IMR-90 (cell line): Measurements from ENCODE around the gene TINAGL1. TPM values are rescaled to one million over a fixed set of nuclear protein-coding genes. Genes with fewer than 3 reads are reported as not detected.

Source experiments
- ATAC-seq: fragments of 200-7000 bp; cut with Tn5 transposase; 2 replicates; pipeline ENCODE4 v1.9.1; 2020; ENCODE audit warnings: low read depth, mild to moderate bottlenecking, moderate library complexity
- BruUV-seq: library from RNA; stranded (reverse); fragments of 400-500 nt; replicated peaks from 2 replicates; lab custom pipeline; 2021; lab: Mats Ljungman, UMichigan
- CTCF ChIA-PET: fragments of 300-600 bp; formaldehyde crosslinking; extraction: SDS; loops from one replicate; lab custom pipeline; 2021; ENCODE audit warnings: antibody characterized with exemption; lab: Yijun Ruan, JAX
- POLR2A ChIA-PET: fragments of 300-600 bp; sonication (Branson Sonifier 250); formaldehyde crosslinking; loops from one replicate; lab custom pipeline; 2022; ENCODE audit warnings: antibody characterized with exemption; ENCODE audit not compliant: unreplicated experiment; lab: Charles Lee
- DNase-seq: peaks from one replicate; pipeline ENCODE4 v3.0.0; 2013
- H2AFZ ChIP-seq: replicated peaks from 2 replicates; pipeline ENCODE3; 2013; ENCODE audit warnings: low read length, mild to moderate bottlenecking; ENCODE audit not compliant: poor library complexity
- H2AK5ac ChIP-seq: 2 replicates; pipeline ENCODE4 v1.6.1; 2013; ENCODE audit warnings: low read depth, low read length, inconsistent platforms
- H2AK9ac ChIP-seq: replicated peaks from 2 replicates; pipeline ENCODE3; 2013; ENCODE audit warnings: mild to moderate bottlenecking, low read depth, low read length, moderate library complexity; ENCODE audit not compliant: poor library complexity
- H2BK120ac ChIP-seq: 2 replicates; pipeline ENCODE4 v1.6.1; 2013; ENCODE audit warnings: low read depth, low read length, inconsistent platforms
- H2BK15ac ChIP-seq: 3 replicates; pipeline ENCODE4 v1.6.1; 2013; ENCODE audit warnings: low read depth, low read length, inconsistent platforms
- H2BK20ac ChIP-seq: 2 replicates; pipeline ENCODE4 v1.6.1; 2013; ENCODE audit warnings: low read depth, mild to moderate bottlenecking, inconsistent platforms, low read length, moderate library complexity
- H2BK5ac ChIP-seq: 2 replicates; pipeline ENCODE4 v1.6.1; 2013; ENCODE audit warnings: mild to moderate bottlenecking, low read depth, low read length, inconsistent platforms; ENCODE audit not compliant: poor library complexity, severe bottlenecking
- H3K14ac ChIP-seq: replicated peaks from 2 replicates; pipeline ENCODE4 v1.6.1; 2013; ENCODE audit warnings: low read depth, low read length, inconsistent platforms
- H3K18ac ChIP-seq: 2 replicates; pipeline ENCODE4 v1.6.1; 2013; ENCODE audit warnings: low read depth, low read length, control low read depth
- H3K23ac ChIP-seq: 2 replicates; pipeline ENCODE4 v1.6.1; 2013; ENCODE audit warnings: low read depth, low read length, inconsistent platforms
- H3K27ac ChIP-seq: 2 replicates; pipeline ENCODE4 v1.5.1; 2013; ENCODE audit warnings: mild to moderate bottlenecking, control low read depth, low read length; ENCODE audit not compliant: insufficient read depth
- H3K27me3 ChIP-seq: 2 replicates; pipeline ENCODE4 v1.6.1; 2013; ENCODE audit warnings: low read length; ENCODE audit not compliant: control insufficient read depth, insufficient read depth
- H3K36me3 ChIP-seq: 2 replicates; pipeline ENCODE4 v1.6.1; 2013; ENCODE audit warnings: low read length, mixed read lengths; ENCODE audit not compliant: control insufficient read depth, insufficient read depth
- H3K4ac ChIP-seq: 2 replicates; pipeline ENCODE4 v1.6.1; 2013; ENCODE audit warnings: low read depth, low read length, inconsistent platforms
- H3K4me1 ChIP-seq: 2 replicates; pipeline ENCODE4 v1.6.1; 2013; ENCODE audit warnings: low read length, mixed read lengths; ENCODE audit not compliant: control insufficient read depth, insufficient read depth
- H3K4me2 ChIP-seq: 2 replicates; pipeline ENCODE4 v1.6.1; 2013; ENCODE audit warnings: low read depth, mild to moderate bottlenecking, control low read depth, low read length, moderate library complexity
- H3K4me3 ChIP-seq: 2 replicates; pipeline ENCODE4 v1.5.1; 2013; ENCODE audit warnings: low read depth, mild to moderate bottlenecking, control low read depth, low read length, moderate library complexity; ENCODE audit not compliant: insufficient read depth
- H3K56ac ChIP-seq: 2 replicates; pipeline ENCODE4 v1.6.1; 2013; ENCODE audit warnings: low read length, inconsistent platforms; ENCODE audit not compliant: insufficient read depth; ENCODE audit errors: extremely low read depth
- H3K79me1 ChIP-seq, 2 experiments: 2 replicates each; pipeline ENCODE4 v1.6.1; 2013; ENCODE audit warnings: low read length in 2 of 2, inconsistent platforms in 1 of 2, low read depth in 1 of 2
- H3K9ac ChIP-seq: 2 replicates; pipeline ENCODE4 v1.6.1; 2013; ENCODE audit warnings: low read depth, low read length, control low read depth
- H3K9me1 ChIP-seq: 2 replicates; pipeline ENCODE4 v1.6.1; 2013; ENCODE audit warnings: low read length, inconsistent platforms; ENCODE audit not compliant: insufficient read depth
- H3K9me3 ChIP-seq: 2 replicates; pipeline ENCODE4 v1.6.1; 2013; ENCODE audit warnings: low read length; ENCODE audit not compliant: control insufficient read depth, insufficient read depth
- H4K20me1 ChIP-seq: 2 replicates; pipeline ENCODE4 v1.6.1; 2013; ENCODE audit warnings: low read length, inconsistent platforms; ENCODE audit not compliant: insufficient read depth
- H4K5ac ChIP-seq: 2 replicates; pipeline ENCODE4 v1.6.1; 2013; ENCODE audit warnings: mild to moderate bottlenecking, low read depth, low read length, control low read depth
- H4K8ac ChIP-seq, 2 experiments: 2 replicates each; pipeline ENCODE4 v1.6.1; 2013; ENCODE audit warnings: low read depth in 2 of 2, low read length in 2 of 2, control low read depth in 1 of 2, inconsistent platforms in 1 of 2
- H4K91ac ChIP-seq: 2 replicates; pipeline ENCODE4 v1.6.1; 2013; ENCODE audit warnings: low read depth, low read length, inconsistent platforms; ENCODE audit not compliant: insufficient read depth
- NFE2L2 ChIP-seq: fragments of 150-350 bp; IDR thresholded peaks from 2 replicates; pipeline ENCODE4 v1.6.1; 2016; ENCODE audit warnings: low read depth, mild to moderate bottlenecking, low read length
- WGBS, 2 experiments: methylation state at CpG; one replicate each; pipeline versions ENCODE4 v1.1.5 to v1.1.7; 2013; ENCODE audit warnings: missing lambda C conversion rate in 2 of 2; ENCODE audit not compliant: insufficient read length in 1 of 2; ENCODE audit errors: extremely low coverage in 2 of 2; 5-methylcytosine and 5-hydroxymethylcytosine counted together
- dilution Hi-C: fragments of 300-500 bp; cut with HindIII; formaldehyde crosslinking; loops from one replicate; pipeline ENCODE4 v1.14.3; 2018; ENCODE audit warnings: low sequenced_read_pairs; ENCODE audit not compliant: unreplicated experiment
- in situ Hi-C: fragments of 300-500 bp; cut with MboI; formaldehyde crosslinking; loops from 3 replicates; pipeline ENCODE4 v1.14.3; 2019; ENCODE audit warnings: low sequenced_read_pairs, inconsistent platforms, mixed read lengths
- intact Hi-C: fragments of 100-400 bp; cut with micrococcal nuclease; formaldehyde crosslinking; loops from 2 replicates; pipeline ENCODE4 v1.10.0; 2022
- polyA plus RNA-seq, 3 experiments: library from polyadenylated mRNA; depleted of rRNA; stranded (reverse); fragments of >200 nt; gene quantifications; 2 replicates each; pipeline ENCODE4 v1.2.3, GENCODE V29; 2012; ENCODE audit warnings: low replicate concordance in 1 of 3
- total RNA-seq: library from RNA; depleted of rRNA; stranded (reverse); fragments of >200 nt; gene quantifications from 2 replicates; pipeline ENCODE4 v1.2.3, GENCODE V29; 2012

TINAGL1 gene
- total and polyA plus RNA-seq, 2 of the 4 experiments (the other 2 are of a cell fraction), result 0.54 to 1.5 TPM

GRCh38 chr1:31531177-31531999, 44.9 kb upstream of the TINAGL1 start:
- no peak overlapping the region for H3K9ac ChIP-seq
- POLR2A ChIA-PET, result no interaction called here

More at GRCh38 chr1:31531177-31531999, 44.9 kb upstream of the TINAGL1 start:
- Histone ChIP-seq H2AK5ac (no peak overlapping the region), H2AFZ (no peak overlapping the region), H2BK15ac (no peak overlapping the region), H3K27me3 (peaks cover 18% of the 10 kb centered on the region), H2BK5ac (no peak overlapping the region), H3K4me3 (no peak overlapping the region), H3K23ac (no peak overlapping the region), H3K27ac (no peak overlapping the region), H4K91ac (no peak overlapping the region), H3K9me1 (no peaks in the 10 kb centered on the region; the same call in 1 of the 2 replicates), H3K4me2 (peak overlapping the region; percentile 33), H3K56ac (no peak overlapping the region), H4K20me1 (no peaks in the 10 kb centered on the region), H3K14ac (no peak overlapping the region), H3K36me3 (no peaks in the 10 kb centered on the region), H3K4me1 (peaks cover 6% of the 10 kb centered on the region), H3K4ac (no peak overlapping the region), H3K18ac (no peak overlapping the region; the same call in 1 of the 2 replicates), H2BK20ac (no peak overlapping the region), H3K79me1 (no peaks in the 10 kb centered on the region), H2BK120ac (no peak overlapping the region; the same call in 1 of the 2 replicates), H4K8ac (no peak overlapping the region), H4K5ac (no peak overlapping the region), H3K9me3 (no peaks in the 10 kb centered on the region), H2AK9ac (no peak overlapping the region)
- WGBS, 2 experiments, result 62% methylated on average over 5 of the region's 10 CpGs; no CpG with 5 or more reads in 1 of the 2 experiments
- BruUV-seq, result no TSS peak
- no peak for TF ChIP-seq NFE2L2
- in situ Hi-C loops (no loop called here), intact Hi-C loops (no loop called here), dilution Hi-C loops (no loop called here)
- ATAC-seq (peak; percentile 93), DNase-seq (peak; percentile 70)
- CTCF ChIA-PET, result interaction anchor here (0.7 to 2.0 kb wide), 3 partner anchors 9 to 350 kb away, joined by 3 to 8 read pairs (median 5); no protein-coding TSS in a partner anchor
